Adrenal gland (tissue), 12 donors: ENCODE results near the gene STXBP1. TPM values are rescaled to one million over a fixed set of nuclear protein-coding genes. Genes with fewer than 3 reads are reported as not detected.
A peak's percentile ranks its signal among the peaks of the same experiment; 100 is the strongest.
"Not testable (repeated sequence)": the region's sequence is repeated elsewhere in the genome, so short reads cannot be mapped to it uniquely, and the experiment has no call there.

ENCODE experiments used
- DNase-seq, 7 donors: peaks; one replicate each; pipeline ENCODE4 v3.0.0-alpha.2; 2019 to 2020
- H3K27ac ChIP-seq, 5 donors: fragments of 200-600 bp; sonication (generic) in 4 of 5; 1 replicate in 3 of 5; 2 replicates in 2 of 5; pipeline versions ENCODE4 v1.5.1 to v1.8.0; 2016 to 2020; ENCODE audit warnings: mild to moderate bottlenecking in 1 of 5
- H3K27me3 ChIP-seq: fragments of 200-600 bp; 2 replicates; pipeline ENCODE4 v1.8.0; 2021
- H3K36me3 ChIP-seq, 2 donors: fragments of 200-600 bp; replicated peaks in 1 of 2; 1 replicate in 1 of 2; 2 replicates in 1 of 2; pipeline versions ENCODE4 v1.5.1 to v1.8.0; 2018 to 2022
- H3K4me1 ChIP-seq, 2 donors: fragments of 200-600 bp; replicated peaks in 1 of 2; 1 replicate in 1 of 2; 2 replicates in 1 of 2; pipeline versions ENCODE4 v1.5.1 to v1.8.0; 2018 to 2021
- H3K4me3 ChIP-seq, 4 donors: fragments of 200-600 bp; sonication (generic) in 3 of 4; one replicate each; pipeline ENCODE4 v1.5.1; 2016 to 2018
- H3K9me3 ChIP-seq, 3 donors: fragments of 200-600 bp; sonication (generic) in 1 of 3; replicated peaks in 1 of 3; 1 replicate in 2 of 3; 2 replicates in 1 of 3; pipeline versions ENCODE4 v1.5.1 to v1.8.0; 2016 to 2021
- POLR2A ChIP-seq, 2 donors: fragments of 450-650 bp; IDR thresholded peaks; one replicate each; pipeline ENCODE4 v1.6.1; 2017; ENCODE audit warnings: antibody characterized with exemption in 2 of 2, mild to moderate bottlenecking in 2 of 2, moderate library complexity in 1 of 2
- WGBS, 4 donors: extraction: QIAGEN DNeasy Blood & Tissue Kit in 2 of 4; methylation state at CpG; one replicate each; pipeline versions ENCODE4 v1.1.5 to v1.1.7; 2013 to 2017; 5-methylcytosine and 5-hydroxymethylcytosine counted together
- intact Hi-C, 2 donors: fragments of 100-400 bp; cut with DNase I; formaldehyde crosslinking; loops; one replicate each; pipeline versions ENCODE4 v1.14.1 to v1.15.0; 2022 to 2023
- polyA plus RNA-seq, 3 donors: library from polyadenylated mRNA; stranded (reverse); fragments of 200-250 nt in 2 of 3; fragments of 350-450 nt in 1 of 3; fragmentation: Illumina TruSeq in 1 of 3; extraction: RNeasy Lipid Tissue Mini Kit (QIAGEN cat#74804) in 1 of 3; gene quantifications; one replicate each; pipeline ENCODE4 v1.2.3, GENCODE V29; 2013 to 2014
- total RNA-seq, 9 donors: library from RNA; depleted of rRNA in 4 of 9; stranded (reverse); fragments of >200 nt in 4 of 9; fragments of 120-200 nt in 1 of 9; fragmentation: NEBNext Ultra II Directional in 1 of 9; extraction: Animal tissue kit (Norgen Biotek cat#: 25700) in 1 of 9; gene quantifications; one replicate each; pipeline versions ENCODE4 v1.1.0 to v1.2.4, GENCODE V29; 2013 to 2023
- TF ChIP-seq, protein P1 (sequence below), 6 experiments: fragments of 450-650 bp in 4 of 6; fragments of 200-600 bp in 2 of 6; sonication (generic) in 1 of 6; IDR thresholded peaks; 1 replicate in 5 of 6; 2 replicates in 1 of 6; pipeline versions ENCODE4 v1.5.1 to v1.8.0; 2016 to 2021; ENCODE audit warnings: antibody characterized with exemption in 6 of 6, mild to moderate bottlenecking in 2 of 6, moderate library complexity in 1 of 6
- donor health status: healthy with polysubstance abuse.
- donor health status: Bipolar disorder and iron deficiency.
- donor health status: DM: yes; HTN: yes; CAD: no.
- donor health status: DM: no; HTN: no; CAD: no.
- donor health status: DM: no; HTN: no; CAD: no.
- donor health status: DM: yes; HTN: yes; CAD: no.

STXBP1 gene
- total and polyA plus RNA-seq, 12 donors, result 15.4 to 169 (median 59.6) TPM

DNA sequence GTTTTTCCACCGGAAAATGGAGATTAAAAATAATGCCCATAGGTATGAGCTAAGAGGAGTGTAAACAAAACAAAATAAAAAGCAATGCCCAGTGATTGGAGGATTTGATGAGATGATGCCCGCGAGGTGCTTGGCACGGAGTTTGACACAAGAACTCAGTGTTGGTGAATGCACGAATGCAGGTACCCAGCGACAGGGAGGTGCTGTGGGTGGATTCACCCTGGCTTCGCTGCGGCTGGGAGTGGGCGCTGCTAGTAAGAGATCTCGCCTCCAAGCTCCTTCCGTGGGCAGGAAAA, 526 bp upstream of the STXBP1 start:
- 2 to 3% (median 2%) methylated on average over 11 of the region's 11 CpGs for WGBS, 4 donors
- Histone ChIP-seq H3K9me3 (no peaks in the 10 kb centered on the region), H3K27me3 (no peaks in the 10 kb centered on the region), H3K27ac (peak overlapping the region in 2 of 5 donors; percentile 78 to 95), H3K4me1 (peaks cover 6 to 42% of the 10 kb centered on the region in 2 donors), H3K36me3 (no peaks in the 10 kb centered on the region), H3K4me3 (peak overlapping the region in 2 of 4 donors; percentile 12 to 89)
- intact Hi-C loops, result no loop called here
- DNase-seq, result no peak
- no peak for TF ChIP-seq POLR2A (IDR thresholded peaks at IDR 0.05)
- TF ChIP-seq, protein P1, sequence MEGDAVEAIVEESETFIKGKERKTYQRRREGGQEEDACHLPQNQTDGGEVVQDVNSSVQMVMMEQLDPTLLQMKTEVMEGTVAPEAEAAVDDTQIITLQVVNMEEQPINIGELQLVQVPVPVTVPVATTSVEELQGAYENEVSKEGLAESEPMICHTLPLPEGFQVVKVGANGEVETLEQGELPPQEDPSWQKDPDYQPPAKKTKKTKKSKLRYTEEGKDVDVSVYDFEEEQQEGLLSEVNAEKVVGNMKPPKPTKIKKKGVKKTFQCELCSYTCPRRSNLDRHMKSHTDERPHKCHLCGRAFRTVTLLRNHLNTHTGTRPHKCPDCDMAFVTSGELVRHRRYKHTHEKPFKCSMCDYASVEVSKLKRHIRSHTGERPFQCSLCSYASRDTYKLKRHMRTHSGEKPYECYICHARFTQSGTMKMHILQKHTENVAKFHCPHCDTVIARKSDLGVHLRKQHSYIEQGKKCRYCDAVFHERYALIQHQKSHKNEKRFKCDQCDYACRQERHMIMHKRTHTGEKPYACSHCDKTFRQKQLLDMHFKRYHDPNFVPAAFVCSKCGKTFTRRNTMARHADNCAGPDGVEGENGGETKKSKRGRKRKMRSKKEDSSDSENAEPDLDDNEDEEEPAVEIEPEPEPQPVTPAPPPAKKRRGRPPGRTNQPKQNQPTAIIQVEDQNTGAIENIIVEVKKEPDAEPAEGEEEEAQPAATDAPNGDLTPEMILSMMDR (IDR thresholded peaks at IDR 0.05), result no peak

DNA sequence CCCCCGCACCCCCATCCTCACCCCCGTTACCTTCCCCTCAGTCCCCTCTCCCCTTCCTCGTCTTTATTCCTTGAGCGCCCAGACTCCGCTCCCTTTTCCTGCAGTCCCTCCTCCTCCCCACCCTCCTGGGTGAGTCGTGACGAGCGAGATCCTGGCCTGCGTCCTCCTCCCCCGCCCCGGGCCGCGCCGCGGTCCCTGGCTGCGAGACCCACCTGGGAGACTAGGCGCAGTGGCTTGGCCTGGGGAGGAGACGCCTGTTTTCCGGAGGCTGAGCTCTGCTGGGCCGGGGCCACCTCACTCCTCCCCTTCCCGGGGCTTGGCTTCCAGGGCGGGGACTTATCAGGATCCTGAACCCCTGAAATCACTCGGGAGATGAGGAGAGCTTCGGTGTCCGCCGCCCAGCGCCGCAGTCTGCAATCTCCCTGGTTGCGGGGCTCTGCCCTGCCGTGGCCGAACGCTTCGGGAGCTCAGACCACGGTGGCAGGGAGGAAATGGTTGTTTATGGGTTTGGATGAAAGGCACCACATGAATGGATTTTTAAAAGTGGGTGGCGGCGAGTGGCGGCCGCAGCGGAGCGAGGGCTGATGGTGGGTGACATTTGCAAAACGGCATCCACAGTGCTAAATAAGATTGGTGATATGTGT, 984 bp downstream of the STXBP1 start:
- H3K27ac ChIP-seq, result peak overlapping the region; percentile 16 to 95 (median 65)
- DNase-seq, result peak; percentile 70 to 90 (median 74)
- TF ChIP-seq POLR2A (IDR thresholded peaks at IDR 0.05), result peak; percentile 65 to 74
- TF ChIP-seq, protein P1 (IDR thresholded peaks at IDR 0.05), result no peak
- H3K4me1 ChIP-seq, result peaks cover 6 to 35% of the 10 kb centered on the region in 2 donors
- no peaks in the 10 kb centered on the region for H3K9me3 ChIP-seq
- intact Hi-C loops, result no loop called here
- H3K4me3 ChIP-seq, result peak overlapping the region in 3 of 4 donors; percentile 53 to 89 (median 73)
- H3K27me3 ChIP-seq, result no peaks in the 10 kb centered on the region
- WGBS, 4 donors, result 0 to 1% (median 1%) methylated on average over 17 to 41 of the region's 41 CpGs
- H3K36me3 ChIP-seq, result no peaks in the 10 kb centered on the region

DNA sequence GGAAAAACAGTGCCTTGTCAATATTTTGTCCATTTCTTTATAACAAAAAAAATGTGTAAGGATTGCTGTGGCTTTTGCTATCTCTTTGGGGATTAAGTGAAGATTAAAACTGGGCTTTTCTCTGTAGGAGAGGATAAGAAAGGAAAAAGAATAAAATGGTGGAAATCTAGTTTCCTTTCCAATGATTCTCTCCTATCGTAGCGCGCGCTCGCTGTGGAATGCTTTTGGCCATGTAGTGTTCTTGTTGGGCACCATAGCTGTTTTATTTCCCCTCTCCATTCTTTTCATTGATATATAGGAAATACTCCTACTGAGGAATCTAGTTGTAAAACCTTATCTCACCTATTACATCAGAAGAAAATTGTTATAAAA, 1.5 kb downstream of the STXBP1 start:
- 53 to 64% (median 60%) methylated on average over 5 of the region's 5 CpGs for WGBS, 4 donors
- no peak for DNase-seq
- TF ChIP-seq POLR2A (IDR thresholded peaks at IDR 0.05), result no peak
- TF ChIP-seq, protein P1 (IDR thresholded peaks at IDR 0.05), result no peak
- Histone ChIP-seq H3K4me3 (peak overlapping the region in 3 of 4 donors; percentile 53 to 89 (median 73)), H3K27me3 (no peaks in the 10 kb centered on the region), H3K4me1 (peaks cover 2 to 30% of the 10 kb centered on the region in 2 donors), H3K9me3 (no peaks in the 10 kb centered on the region), H3K27ac (peak overlapping the region; percentile 16 to 95 (median 65)), H3K36me3 (no peaks in the 10 kb centered on the region)
- intact Hi-C loops, result no loop called here

DNA sequence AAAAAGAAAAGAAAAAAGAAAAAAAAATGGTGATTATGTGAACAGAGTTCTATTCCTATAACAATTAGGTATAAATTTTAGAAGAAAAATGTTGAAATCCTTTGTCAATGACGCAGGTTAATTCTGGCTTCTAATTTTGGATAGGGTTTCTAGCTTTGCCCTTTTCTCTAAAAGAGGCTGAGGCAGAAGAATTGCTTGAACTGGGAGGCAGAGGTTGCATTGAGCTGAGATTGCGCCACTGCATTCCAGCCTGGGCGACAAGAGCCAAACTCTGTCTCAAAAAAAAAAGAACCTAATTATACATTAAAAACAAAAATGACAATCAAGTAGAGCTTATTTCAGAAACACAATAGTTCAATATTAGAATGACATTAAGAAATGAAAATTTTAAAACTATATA, 2.9 kb downstream of the STXBP1 start:
- no peaks in the 10 kb centered on the region for H3K9me3 ChIP-seq
- H3K27me3 ChIP-seq, result no peaks in the 10 kb centered on the region
- WGBS, 4 donors, result 53 to 68% (median 59%) methylated on average over 3 of the region's 3 CpGs
- peak in 6 of 7 donors; percentile 25 to 75 (median 52) for DNase-seq
- H3K4me3 ChIP-seq, result no peak overlapping the region
- H3K4me1 ChIP-seq, result peaks cover 0 to 26% of the 10 kb centered on the region in 2 donors
- intact Hi-C loops, result no loop called here
- H3K36me3 ChIP-seq, result no peaks in the 10 kb centered on the region
- TF ChIP-seq POLR2A (IDR thresholded peaks at IDR 0.05), result no peak
- TF ChIP-seq, protein P1 (IDR thresholded peaks at IDR 0.05), result no peak
- H3K27ac ChIP-seq, result peak overlapping the region in 1 of 5 donors; percentile 94

DNA sequence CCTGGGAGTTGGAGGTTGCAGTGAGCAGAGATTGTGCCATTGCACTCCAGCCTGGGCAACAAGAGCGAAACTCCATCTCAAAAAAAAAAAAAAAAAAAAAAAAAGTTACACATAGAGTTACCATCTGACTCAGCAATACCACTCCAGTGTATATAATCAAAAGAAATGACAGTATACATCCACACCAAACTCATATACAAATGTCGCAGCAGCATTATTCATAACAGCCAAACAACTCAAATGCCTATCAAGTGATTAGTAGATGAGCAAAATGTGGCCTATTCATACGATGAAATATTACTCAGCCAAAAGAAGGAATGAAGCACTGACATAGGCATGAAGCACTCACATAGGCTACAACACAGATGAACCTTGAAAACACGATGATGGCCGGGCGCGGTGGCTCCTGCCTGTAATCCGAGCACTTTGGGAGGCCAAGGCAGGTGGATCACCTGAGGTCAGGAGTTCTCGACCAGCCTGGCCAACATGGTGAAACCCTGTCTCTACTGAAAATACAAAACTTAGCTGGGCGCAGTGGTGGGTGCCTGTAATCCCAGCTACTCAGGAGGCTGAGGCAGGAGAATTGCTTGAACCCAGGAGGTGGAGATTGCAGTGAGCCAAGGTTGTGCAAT, 9.4 kb downstream of the STXBP1 start:
- H3K9me3 ChIP-seq, DNase-seq, H3K36me3 ChIP-seq, H3K27me3 ChIP-seq, H3K27ac ChIP-seq, intact Hi-C loops, H3K4me3 ChIP-seq, H3K4me1 ChIP-seq: not testable (repeated sequence)
- WGBS, 4 donors, result 92 to 96% (median 95%) methylated on average over 10 of the region's 10 CpGs
